Measurements from ENCODE around the gene SSBP4. TPM values are rescaled to one million over a fixed set of nuclear protein-coding genes. Genes with fewer than 3 reads are reported as not detected.

SSBP4 gene
- total RNA-seq, 1 donor from 2014 or later: 138 TPM

DNA sequence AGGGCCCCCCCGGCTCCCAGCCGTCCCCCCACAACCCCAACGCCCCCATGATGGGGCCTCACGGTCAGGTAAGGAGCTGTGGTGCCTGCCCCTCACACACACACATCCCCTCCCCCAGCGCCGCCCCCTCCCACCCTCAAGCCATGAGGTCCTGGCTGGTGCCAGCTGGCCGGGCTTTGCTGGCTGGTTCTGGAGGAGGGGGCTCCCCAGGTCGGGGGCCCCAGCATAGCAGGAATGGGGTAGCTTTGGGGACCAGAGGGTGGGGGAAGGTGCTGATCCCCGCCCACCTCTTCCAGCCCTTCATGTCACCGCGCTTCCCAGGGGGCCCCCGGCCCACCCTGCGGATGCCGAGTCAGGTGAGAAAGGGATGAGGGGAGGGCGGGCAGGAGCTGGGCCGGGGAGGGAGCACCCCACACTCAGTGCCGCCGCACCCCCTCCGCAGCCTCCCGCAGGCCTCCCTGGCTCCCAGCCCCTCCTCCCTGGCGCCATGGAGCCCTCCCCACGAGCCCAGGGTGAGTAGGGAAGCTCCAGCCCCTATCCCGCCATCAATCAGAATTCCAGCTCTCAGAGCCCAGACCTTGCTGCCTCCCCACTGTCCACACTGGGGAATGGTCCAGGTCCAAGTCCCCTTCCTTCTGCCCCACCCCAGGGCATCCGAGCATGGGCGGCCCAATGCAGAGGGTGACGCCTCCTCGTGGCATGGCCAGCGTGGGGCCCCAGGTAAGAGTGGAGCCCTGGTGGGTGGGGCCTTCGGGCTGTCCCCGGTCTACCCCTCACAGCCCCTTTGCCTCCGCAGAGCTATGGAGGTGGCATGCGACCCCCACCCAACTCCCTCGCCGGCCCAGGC is 12.4 kb downstream of the SSBP4 start:
- intact Hi-C loops (cut with micrococcal nuclease): no loop called here

DNA sequence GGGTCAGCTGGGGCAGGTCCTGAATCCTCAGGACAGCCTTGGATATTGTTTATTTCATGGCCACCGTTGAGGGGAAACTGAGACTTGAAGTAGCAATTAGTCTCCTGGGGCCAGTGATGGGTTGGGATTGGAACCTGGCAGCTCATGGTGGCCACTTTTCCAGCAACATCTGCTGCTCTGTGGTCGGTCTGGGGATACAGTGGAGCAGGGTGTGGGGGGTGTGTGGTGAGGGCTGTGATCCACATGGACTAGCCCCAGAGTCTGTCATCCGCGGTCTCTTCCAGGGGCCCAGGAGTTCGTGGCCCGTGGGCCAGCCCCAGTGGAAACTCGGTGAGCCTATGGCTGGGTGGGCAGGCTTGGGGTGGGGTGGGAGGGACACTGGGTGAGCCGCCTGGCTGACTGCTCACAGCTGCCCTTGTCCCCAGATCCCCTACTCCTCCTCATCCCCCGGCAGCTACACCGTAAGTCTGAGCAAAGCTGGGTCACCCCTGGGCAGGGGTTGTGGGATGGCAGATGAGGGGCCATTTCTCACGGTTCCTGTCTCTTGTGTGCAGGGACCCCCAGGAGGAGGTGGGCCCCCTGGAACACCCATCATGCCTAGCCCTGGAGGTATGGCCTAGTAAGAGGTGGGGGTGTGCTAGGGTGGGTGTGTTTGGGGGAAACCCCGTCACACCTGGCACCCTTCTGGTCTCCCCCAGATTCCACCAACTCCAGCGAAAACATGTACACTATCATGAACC is 13.2 kb downstream of the SSBP4 start:
- intact Hi-C loops (cut with micrococcal nuclease): no loop called here

DNA sequence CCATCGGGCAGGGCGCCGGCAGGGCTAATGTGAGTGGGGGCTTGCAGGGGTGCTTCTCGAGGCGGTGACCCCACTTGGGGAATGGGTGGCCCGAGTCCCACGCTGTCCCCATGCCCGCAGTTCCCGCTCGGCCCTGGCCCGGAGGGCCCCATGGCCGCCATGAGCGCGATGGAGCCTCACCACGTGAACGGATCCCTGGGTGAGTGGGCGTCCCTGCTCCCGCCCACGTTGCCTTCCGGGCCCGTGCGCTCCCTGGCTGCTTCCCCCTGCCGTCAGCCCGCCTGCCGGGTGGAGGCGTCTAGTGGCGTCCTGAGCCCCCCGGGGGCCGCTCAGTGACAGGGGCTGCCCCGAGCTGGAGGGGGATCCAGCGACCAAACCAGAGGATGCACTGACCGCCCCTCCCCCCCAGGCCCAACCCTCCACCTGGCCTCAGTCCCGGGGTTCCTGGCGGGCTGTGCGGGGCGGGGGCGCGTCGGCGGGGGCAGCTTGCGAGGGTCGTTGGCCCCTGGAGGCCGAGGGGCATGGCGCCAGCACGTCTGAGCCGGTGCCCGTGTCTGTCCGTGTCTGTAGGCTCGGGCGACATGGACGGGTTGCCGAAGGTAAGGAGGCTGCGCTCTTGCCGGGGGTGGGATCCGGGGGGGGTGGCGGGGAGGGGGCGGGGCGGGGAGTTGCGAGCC is 14.0 kb downstream of the SSBP4 start:
- intact Hi-C loops (cut with micrococcal nuclease): no loop called here

DNA sequence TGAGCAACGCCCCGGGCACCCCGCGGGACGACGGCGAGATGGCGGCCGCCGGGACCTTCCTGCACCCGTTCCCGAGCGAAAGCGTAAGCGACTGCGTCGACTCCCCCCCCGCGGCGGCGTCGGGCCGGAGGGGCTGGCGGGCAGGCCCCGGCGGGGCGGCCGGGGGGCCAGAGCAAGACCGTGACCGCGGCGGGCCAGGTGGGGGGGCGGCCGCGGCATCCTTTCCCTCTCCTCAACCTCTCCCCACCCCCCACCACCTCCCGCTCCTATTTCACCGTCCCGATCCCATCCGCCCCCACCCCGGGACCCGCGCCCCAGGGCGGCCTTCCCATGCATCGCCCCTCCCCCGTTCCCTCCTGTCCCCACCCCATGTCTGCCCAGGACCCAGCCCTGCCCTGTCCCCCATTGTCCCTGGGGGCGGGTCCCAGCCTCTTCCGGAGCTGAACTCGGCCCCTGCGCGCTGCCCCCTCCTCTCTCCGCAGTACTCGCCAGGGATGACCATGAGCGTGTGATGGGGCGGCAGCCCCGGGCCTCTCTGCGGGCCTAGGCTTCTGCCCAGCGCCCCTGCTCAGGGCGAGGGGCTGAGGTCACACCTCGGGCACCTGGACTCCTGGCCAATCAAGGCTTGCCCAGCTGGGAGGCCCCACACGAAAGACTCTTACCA is 14.7 kb downstream of the SSBP4 start:
- intact Hi-C loops (cut with micrococcal nuclease): no loop called here

DNA sequence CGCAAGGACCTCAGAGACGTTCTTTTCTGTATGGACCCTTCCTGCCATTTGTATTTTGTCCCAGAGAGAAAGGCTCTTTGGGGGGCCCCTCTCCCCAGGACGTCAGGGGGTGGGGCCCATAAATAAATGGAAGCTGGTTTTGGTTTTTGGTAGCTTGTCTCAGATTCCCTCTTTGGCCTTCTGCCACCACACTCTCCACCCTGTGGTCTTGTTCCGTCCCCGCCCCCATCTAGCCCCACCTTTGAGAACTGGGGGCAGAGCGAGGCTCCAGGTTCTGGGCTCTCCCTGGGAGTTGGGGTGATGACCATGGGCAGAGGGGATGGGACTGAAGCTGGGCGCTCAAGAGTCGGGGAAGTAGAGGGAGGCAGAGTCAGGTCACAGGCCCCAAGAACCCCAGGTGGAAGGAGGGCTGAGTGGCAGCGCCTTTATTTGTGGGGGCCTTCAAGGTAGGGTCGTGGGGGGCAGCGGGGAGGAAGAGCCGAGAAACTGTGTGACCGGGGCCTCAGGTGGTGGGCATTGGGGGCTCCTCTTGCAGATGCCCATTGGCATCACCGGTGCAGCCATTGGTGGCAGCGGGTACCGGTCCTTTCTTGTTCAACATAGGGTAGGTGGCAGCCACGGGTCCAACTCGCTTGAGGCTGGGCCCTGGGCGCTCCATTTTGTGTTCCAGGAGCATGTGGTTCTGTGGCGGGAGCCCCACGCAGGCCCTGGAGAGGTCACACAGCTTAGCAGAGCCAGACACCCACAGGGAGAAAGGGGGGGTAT is 15.4 kb downstream of the SSBP4 start:
- intact Hi-C loops (cut with micrococcal nuclease): no loop called here

DNA sequence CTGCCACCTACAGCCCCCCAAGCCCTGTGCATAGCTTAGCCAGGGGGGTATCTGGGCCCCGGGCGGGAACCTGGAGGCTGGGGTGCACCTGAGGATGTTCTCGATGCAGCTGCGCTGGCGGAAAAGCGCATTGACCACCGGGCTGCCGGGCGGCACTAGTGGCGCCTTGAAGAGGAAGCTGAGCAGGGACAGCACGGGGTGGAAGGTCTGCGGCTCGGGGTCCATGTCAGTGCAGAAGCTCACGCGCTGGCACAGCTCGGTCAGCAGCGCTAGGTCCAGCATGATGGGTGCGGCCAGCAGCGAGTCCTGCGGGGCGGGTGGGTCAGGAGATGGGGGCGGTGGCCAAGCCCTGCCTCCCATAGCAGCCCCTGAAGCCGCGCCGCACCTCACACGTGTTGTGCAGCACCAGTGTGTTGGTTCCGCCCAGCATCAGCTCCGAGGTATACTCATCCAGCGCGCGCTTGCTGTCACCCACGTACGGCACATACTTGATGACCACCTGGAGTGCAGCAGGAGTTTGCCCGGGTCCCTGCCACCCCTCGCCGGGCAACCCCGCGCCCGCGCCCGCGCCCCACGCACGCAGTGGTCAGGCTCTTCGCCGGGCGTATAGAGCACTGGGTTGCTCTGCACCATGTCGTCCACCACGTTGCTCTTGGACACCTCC is 16.1 kb downstream of the SSBP4 start:
- intact Hi-C loops (cut with micrococcal nuclease): no loop called here

DNA sequence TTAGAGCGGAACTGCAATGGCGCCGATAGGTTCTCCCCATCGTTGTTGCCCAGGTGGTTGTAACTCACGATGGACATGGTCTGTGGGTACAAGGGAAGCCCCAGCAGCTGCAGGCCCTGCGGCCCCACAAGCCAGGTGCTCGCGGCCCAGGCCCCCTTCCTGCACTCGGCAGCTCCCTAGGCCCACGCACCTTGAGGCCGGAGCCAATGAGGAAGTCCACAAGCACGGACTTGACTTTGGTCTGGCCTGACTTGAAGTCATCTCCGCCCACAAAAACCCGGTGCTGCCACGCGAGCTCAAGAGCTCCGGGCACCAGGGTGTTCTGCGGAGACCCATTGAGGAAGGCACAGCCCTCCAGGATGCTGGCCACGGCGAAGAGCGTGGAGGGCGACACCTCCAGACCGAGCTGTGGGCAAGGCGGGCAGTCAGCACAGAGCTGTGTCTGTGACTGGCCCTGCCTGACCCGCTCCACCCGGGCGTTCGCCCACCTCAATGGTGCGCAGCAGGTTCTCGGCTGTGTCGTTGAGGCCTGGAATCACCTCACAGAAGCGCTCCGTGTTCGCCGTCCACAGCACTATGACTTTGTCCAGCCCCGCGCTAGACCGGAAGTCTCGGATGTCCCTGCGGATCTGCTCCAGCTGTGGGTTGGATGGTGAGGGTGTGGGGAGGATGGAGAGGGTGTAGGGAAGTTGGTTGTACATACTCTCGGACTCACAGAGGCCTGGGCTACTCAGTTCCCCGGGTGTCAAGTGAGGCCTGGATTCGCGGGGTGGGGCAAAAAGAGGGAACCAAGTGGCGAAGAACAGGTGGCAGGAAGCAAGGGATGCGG is 16.9 kb downstream of the SSBP4 start:
- intact Hi-C loops (cut with micrococcal nuclease): no loop called here

DNA sequence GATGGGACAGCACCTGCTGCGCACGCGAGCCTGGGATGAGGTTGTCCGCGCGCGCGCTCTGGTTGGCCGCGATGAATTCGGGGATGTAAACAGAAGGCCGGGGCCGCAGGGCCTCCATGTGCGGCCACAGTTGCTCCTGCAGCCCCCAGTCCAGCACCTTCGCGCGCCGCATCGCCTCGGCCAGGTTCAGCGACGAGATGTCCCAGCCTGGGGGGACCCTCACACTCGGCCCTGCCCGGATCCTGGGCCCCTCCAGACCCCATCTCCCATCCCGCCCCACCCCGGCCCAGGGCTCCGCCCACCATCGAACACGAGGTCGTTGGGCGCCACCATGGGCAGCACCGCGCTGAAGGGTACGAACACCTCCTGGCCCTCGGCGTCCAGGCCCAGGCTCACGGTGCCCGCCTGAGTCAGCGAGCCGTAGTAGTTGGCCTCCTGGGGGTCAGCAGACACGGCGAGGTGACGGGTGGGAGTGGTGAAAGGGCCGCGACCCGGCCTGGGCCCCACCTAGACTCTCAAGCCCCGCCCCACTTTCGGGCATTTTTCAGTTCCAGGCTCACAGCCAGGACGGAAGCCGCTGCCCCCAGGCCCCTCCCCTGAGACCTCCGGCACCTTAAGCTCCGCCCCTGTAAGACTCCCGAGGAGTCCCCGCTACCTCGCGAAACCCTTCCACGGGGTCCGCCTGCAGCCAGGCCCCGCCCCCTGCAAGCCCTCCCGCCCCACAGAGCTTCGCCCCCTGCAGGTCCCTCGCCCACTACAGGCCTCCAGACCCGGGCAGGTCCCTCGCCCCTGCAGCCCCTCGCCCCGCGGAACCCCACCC is 17.7 kb downstream of the SSBP4 start:
- intact Hi-C loops (cut with micrococcal nuclease): no loop called here

DNA sequence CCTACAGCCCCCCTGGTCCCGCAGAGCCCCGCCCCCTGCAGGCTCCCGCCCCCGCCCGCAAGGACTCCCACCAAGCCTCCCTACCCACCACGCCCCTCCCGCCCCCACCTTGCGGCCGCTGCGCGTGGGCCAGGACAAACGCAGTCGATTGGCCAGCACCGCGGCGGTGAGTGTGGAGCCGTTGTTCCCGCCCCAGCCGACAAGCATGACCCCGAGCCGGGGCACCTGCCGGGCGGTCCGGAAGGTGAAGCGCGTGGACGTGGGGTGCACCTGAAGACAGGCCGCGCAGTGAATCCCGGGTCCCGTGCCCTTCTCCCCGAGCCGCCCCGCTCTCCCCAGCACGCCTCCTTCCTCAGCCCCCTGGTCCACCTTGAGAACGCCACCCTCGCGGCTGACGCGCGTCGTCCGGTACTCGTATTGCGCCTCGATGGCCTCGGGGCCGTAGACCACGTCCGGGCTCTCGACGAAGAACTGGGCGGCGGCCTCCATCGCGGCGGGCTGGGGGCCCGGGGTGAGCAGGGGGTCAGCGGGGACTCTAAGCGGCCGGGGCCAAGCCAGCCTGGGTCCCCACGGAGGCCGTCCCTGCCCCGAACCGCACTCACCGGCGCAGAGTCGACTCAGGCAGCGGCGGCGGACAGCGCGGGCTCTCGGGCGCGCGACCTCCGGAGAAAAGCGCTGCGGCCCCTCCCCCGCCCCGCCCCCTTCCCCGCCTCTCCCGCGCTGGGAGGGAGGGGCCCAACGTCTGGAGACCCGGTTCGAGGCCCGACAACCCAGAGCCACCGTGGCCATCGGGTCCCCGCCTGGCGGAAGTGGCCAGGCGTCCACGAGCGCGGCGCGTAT is 18.5 kb downstream of the SSBP4 start, which contains the start of gene ISYNA1:
TSS of gene ISYNA1 (minus strand) at position 643 of the 840 bp plus-strand sequence. CDS start at position 489, 154 bp downstream.
- intact Hi-C loops (cut with micrococcal nuclease): no loop called here

DNA sequence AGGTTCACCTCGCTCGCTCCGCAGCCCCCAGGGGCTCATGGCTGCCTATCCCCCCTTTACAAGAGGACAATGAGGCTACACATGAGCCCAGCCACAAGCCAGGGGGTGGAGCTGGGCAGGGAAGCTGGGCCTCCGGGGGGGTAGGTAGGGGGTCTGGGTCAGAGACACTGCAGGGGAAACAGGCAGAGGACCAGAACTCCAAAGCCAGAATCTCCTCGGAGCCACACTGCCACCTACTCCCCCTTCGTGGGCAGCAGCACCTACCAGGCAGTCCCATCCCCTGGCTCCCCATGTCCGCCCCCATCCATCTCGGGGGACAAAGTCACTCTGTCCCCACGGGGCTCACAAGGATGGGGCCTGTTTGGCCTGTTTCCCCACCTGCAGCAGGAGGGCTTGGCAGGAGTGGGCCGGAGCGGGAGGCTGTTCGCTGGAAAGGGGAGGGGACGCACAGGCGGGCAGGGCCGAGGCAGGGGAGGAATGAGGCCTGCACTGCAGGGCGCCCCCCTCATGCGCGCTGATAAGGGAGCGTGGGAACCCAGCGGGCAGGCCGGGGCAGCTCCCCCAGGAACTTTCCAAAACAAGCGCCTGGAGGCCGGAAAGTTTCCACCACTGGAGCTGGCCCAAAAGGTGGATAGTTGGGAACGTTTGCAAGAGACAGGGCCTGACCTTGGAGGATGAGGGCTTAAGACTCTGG is 19.3 kb downstream of the SSBP4 start:
- intact Hi-C loops (cut with micrococcal nuclease): no loop called here

DNA sequence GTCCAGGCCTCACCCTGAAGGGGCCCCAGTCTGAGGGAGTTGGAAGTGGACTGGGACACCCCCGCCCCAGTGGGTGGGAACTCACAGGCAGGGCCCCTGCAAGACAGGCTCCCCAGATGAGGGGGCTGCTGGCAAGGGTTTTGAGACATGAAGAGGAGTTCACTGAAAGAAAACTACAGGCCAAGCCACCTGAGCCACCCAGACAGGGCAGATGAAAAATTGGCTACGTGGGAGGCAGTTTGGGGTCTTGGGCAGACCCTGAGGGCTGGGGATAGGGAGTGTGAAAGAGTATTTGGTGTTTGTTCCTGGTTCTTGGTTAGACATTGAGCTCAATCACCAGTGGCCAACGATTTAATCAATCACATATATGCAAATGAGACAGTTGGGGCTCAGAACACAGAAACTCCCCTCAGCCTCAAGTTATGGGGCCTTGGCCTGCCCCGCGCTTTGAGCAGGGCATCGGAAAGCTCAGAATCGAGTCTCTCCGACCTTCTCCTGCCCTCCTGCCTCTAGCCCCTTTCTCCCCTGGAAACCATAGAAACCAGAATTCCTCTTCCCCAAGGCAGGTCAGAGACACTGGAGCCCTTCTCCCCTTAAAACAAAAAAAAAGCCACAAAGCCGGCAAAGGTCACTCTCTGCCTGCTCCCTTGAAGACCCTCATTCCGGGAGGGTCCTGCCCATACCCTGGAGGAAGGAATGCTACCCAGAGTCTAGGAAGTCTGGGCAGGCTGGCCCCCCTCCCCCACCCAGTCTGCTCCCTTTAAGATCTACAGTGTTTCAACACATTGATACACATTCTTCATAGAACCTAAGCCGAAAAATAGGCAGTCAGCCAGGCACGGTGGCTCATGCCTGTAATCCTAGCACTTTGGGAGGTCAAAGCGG is 20.1 kb downstream of the SSBP4 start:
- intact Hi-C loops (cut with micrococcal nuclease): no loop called here

DNA sequence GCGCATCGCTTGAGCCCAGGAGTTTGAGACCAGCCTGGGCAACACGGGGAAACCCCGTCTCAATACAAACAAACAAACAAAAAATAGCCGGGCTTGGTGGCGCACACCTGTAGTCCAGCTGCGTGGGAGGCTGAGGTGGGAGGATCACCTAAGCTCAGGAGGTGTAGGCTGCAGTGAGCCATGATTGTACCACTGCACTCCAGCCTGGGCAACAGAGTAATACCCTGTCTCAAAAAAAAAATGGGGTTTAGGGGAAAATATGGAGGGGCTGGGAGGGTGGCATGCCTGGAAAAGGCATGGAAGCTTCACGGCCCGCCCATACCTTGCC is 20.7 kb downstream of the SSBP4 start:
- intact Hi-C loops (cut with micrococcal nuclease): loop anchor here (2.0 kb wide), 1 partner anchor 17 kb away; no protein-coding TSS in a partner anchor

DNA sequence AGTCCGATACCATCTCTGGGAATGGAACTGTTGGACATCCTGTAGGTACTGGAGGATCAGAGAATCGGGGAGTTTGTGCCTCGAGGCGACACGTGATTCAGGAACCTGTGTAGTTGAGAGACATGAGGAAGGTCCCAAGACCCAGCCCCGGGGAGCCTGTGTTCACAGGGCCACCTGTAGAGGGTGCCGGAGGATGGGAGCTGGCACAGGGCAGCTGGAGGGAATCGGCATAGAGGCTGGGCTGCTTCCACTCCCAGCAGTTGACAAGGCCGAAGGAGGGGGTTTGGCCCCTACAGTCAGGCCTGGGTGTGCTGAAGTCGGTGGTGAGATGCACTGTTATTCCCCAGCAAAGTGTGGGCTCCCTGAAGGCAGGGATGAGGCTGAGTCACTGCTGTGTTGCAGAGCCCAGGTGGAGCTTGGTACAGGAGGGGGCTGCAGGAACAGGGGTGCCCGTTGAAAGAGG is 21.2 kb downstream of the SSBP4 start:
- intact Hi-C loops (cut with micrococcal nuclease): loop anchor here (2.0 kb wide), 1 partner anchor 18 kb away; no protein-coding TSS in a partner anchor

DNA sequence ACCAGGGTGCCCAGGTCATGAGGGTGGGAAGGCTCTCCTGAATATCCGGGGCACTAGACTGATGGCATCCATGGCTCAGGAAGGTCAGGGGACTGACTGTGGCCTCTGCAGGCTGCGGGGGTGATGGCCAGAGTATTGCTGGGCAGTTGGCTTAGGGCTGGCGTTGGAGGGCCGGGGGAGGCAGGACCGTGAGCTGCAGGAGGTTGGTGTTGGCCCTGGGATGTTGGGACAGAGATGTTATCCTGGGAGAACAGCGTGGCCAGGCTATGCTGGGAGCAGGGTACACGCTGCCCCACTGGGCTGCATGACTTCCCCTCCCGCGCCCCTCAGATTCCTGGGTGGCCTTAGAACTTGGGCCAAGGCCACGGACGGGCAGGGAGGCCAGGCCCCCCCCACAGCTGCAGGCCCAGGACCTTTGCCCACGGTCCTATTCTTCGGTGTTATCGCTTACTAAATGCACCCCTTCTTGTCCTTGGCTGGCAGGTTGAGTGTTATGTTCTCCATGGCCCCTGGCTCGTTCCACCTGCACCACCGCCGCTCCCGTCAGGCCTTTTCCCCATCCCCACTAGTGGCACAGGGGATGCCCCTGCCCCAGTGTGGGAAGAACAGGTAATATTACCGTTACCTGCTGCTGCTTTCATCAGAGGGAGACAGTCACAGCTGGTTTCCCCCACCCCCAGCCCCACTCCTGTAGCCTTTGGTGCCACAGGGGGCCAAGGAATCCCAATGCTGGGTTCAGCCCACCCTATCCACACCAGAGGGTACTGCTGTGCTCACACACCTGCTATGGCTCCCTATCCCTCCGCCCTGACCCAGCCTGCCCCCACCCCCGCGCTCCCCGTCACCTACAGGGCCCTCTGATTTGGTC is 22.0 kb downstream of the SSBP4 start:
- intact Hi-C loops (cut with micrococcal nuclease): loop anchor here (2.0 kb wide), 1 partner anchor 18 kb away; no protein-coding TSS in a partner anchor

All from T-helper 1 cell treated with Interleukin-12 subunit alpha and Interleukin-12 subunit beta and Interleukin-4 antibody, amounts not matched to agents 30 ng/mL and 1 ng/mL, for 36 hours (primary cell).